Gastrocnemius medialis (tissue), 4 donors: ENCODE data around the gene HOXB2. TPM values are rescaled to one million over a fixed set of nuclear protein-coding genes. Genes with fewer than 3 reads are reported as not detected.

Experiments used
- ATAC-seq, 2 donors: fragments of 150-250 bp; one replicate each; pipeline ENCODE4 v1.9.1; 2016
- DNase-seq, 2 donors: peaks; one replicate each; pipeline ENCODE4 v3.0.0-alpha.2; 2019
- H3K27ac ChIP-seq, 4 donors: fragments of 200-600 bp; sonication (generic); 1 replicate in 1 of 4; 2 replicates in 3 of 4; pipeline ENCODE4 v1.5.1; 2016 to 2018; ENCODE audit warnings: mild to moderate bottlenecking in 2 of 4, moderate library complexity in 1 of 4
- H3K27me3 ChIP-seq, 3 donors: fragments of 200-600 bp; sonication (generic) in 2 of 3; 1 replicate in 1 of 3; 2 replicates in 2 of 3; pipeline versions ENCODE4 v1.5.1 to v1.6.0; 2016 to 2019; ENCODE audit warnings: mild to moderate bottlenecking in 1 of 3, moderate library complexity in 1 of 3
- H3K36me3 ChIP-seq, 2 donors: fragments of 200-600 bp; sonication (generic) in 1 of 2; one replicate each; pipeline ENCODE4 v1.5.1; 2017 to 2018
- H3K4me1 ChIP-seq, 2 donors: fragments of 200-600 bp; sonication (generic) in 1 of 2; one replicate each; pipeline ENCODE4 v1.5.1; 2016 to 2017; ENCODE audit warnings: mild to moderate bottlenecking in 2 of 2
- H3K4me3 ChIP-seq, 4 donors: fragments of 200-600 bp; sonication (generic) in 3 of 4; 1 replicate in 1 of 4; 2 replicates in 3 of 4; pipeline ENCODE4 v1.5.1; 2016 to 2019; ENCODE audit warnings: mild to moderate bottlenecking in 2 of 4
- H3K9me3 ChIP-seq, 3 donors: fragments of 200-600 bp; sonication (generic) in 2 of 3; 1 replicate in 1 of 3; 2 replicates in 2 of 3; pipeline ENCODE4 v1.5.1; 2016 to 2019
- CTCF ChIP-seq, 5 experiments: fragments of 450-650 bp in 3 of 5; fragments of 200-600 bp in 2 of 5; sonication (generic) in 2 of 5; IDR thresholded peaks in 4 of 5; conservative IDR thresholded peaks in 1 of 5; 1 replicate in 4 of 5; 2 replicates in 1 of 5; pipeline ENCODE4 v1.5.1; 2016 to 2019; ENCODE audit warnings: antibody characterized with exemption in 5 of 5, mild to moderate bottlenecking in 3 of 5, moderate library complexity in 3 of 5
- POLR2A ChIP-seq, 2 donors: fragments of 450-650 bp; IDR thresholded peaks; one replicate each; pipeline ENCODE4 v1.6.1; 2017; ENCODE audit warnings: antibody characterized with exemption in 2 of 2, mild to moderate bottlenecking in 2 of 2, moderate library complexity in 2 of 2
- in situ Hi-C, 4 donors: fragments of 200-750 bp; cut with MboI; loops; one replicate each; pipeline versions ENCODE4 v1.15.0 to v1.8.0; 2017; ENCODE audit warnings: low sequenced_read_pairs in 4 of 4
- intact Hi-C: fragments of 100-400 bp; cut with DNase I; formaldehyde crosslinking; loops from one replicate; pipeline ENCODE4 v1.15.1; 2023; ENCODE audit warnings: low total_unique reads
- total RNA-seq, 4 donors: library from RNA; depleted of rRNA; stranded (reverse); fragments of >200 nt; gene quantifications; one replicate each; pipeline versions ENCODE4 v1.1.0 to v1.2.3, GENCODE V29; 2016

Gene HOXB2
- total RNA-seq, 4 donors from 2014 or later: 4.1 to 22.1 (median 10.4) TPM

DNA sequence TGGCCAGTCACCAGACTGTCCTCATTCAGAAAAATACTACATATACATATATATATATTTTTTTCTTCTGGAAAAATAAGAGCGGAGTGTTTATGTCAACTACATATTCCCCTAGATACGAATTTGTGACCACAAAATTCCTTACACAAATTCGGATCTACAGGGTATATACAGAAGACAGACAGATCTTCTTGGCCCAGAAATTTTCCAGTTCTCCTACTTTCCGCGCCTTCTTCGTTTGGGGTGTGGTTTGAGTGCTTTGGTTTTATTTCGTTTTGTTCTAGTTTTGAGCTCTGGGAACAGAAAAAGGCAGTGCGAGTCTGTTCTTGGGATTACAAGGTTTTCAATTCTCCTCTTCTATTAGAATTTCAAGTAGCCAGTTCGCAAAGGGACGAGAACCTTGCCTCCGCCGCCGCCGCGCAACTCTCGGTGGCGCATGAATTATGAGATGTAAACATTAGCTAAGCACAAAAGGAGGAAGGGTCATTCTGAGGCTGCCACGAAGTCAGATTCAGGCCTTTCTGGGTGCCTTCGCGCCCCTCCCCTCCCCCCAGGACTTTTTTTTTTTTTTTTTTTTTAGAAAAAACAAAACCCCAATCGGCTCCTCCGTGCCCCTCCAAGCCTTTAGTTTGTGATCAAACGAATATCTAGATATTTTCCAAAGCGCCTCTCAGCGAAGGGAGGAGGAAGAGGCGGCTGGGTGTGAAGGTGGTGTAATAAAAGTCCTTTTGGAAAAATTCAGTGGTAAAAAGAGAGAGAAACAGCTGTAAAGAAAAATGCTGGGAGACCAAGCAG, 35.0 kb upstream of the HOXB2 start:
- no peak for DNase-seq
- no peaks in the 10 kb centered on the region for H3K36me3 ChIP-seq
- H3K4me3 ChIP-seq: peak overlapping the region in 1 of 4 donors; percentile 1
- intact Hi-C loops (loop anchor here (2.0 kb wide), 2 partner anchors 31 to 37 kb away; partner anchors contain the start of gene HOXB7), in situ Hi-C loops (no loop called here)
- peak overlapping the region; percentile 72 to 83 (median 76) for H3K27ac ChIP-seq
- peaks cover 38 to 78% (median 67%) of the 10 kb centered on the region in 3 donors for H3K27me3 ChIP-seq
- ATAC-seq: no peak
- no peak for TF ChIP-seq POLR2A (IDR thresholded peaks at IDR 0.05)
- no peak for TF ChIP-seq CTCF (IDR thresholded peaks at IDR 0.05 in 4 of 5, conservative IDR thresholded peaks at IDR 0.05 in 1 of 5)
- H3K9me3 ChIP-seq: no peaks in the 10 kb centered on the region
- H3K4me1 ChIP-seq: peaks cover 5 to 9% of the 10 kb centered on the region in 2 donors

DNA sequence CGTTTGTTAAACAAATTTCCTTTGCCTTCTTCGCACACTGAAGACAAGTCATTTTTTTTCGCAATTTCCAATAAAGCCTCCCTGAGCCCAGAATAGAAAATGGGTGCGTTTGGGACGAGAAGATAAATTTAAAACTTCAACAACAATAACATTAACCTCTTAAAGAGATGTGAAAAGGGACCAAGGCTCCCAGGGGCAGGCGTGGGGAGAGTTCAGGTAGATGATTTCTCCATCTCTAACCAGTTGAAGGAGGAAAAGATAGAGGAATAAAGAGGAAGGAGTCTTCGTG, 34.5 kb upstream of the HOXB2 start:
- H3K4me3 ChIP-seq: peak overlapping the region in 2 of 4 donors; percentile 65 to 67
- H3K9me3 ChIP-seq: no peaks in the 10 kb centered on the region
- intact Hi-C loops: loop anchor here (2.0 kb wide), 2 partner anchors 31 to 37 kb away; partner anchors contain the start of gene HOXB7
- peaks cover 38 to 80% (median 72%) of the 10 kb centered on the region in 3 donors for H3K27me3 ChIP-seq
- TF ChIP-seq CTCF (IDR thresholded peaks at IDR 0.05 in 4 of 5, conservative IDR thresholded peaks at IDR 0.05 in 1 of 5) (no peak), POLR2A (IDR thresholded peaks at IDR 0.05) (no peak)
- no peaks in the 10 kb centered on the region for H3K36me3 ChIP-seq
- peak overlapping the region; percentile 10 to 83 (median 76) for H3K27ac ChIP-seq
- in situ Hi-C loops: no loop called here
- peaks cover 5% of the 10 kb centered on the region in 2 donors for H3K4me1 ChIP-seq
- no peak for DNase-seq
- no peak for ATAC-seq

DNA sequence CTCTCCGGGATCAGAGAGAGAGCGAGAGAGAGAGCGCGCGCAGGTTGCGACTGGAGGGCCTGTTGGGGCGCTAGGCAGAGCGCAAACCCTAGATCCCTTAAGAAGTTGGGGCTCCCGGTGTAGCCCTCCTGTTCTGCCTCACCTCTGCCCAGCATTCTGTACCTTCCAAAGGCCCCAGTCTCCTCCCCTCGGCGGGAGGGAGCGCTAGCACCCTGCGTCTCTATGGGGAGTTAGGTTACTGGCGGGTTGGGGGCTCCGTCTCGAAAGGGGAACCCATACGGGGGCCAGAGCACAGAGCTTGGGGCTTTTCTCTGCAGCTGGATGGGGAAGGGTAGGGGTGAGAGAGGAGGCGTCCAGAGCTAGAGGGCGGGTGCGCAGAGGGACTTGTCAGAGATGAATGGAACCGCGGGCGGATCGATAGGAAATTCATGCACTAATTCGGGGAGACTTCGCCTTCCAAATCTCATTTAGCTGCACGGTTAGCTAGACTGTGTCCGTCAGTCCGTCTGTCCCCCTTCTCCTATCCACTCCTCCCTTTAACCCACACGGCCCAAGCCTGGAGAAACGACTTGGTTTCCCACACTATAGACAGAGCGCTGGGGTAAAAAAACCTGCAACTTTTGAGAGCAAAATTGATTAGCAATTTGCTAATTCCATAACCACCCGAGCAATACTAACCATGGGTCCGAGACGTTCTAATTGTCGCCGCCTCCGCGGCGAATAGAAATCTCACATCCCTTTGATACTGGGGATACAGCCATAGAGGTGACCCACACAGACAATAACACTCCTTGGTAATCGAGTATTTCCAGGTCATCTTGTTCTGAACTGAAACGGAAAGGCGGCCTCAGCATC, 33.9 kb upstream of the HOXB2 start:
- DNase-seq (no peak), ATAC-seq (peak in 1 of 2 donors; percentile 9)
- Histone ChIP-seq H3K27me3 (peaks cover 36 to 85% (median 72%) of the 10 kb centered on the region in 3 donors), H3K36me3 (no peaks in the 10 kb centered on the region), H3K4me1 (peaks cover 5% of the 10 kb centered on the region in 2 donors), H3K4me3 (peak overlapping the region; percentile 60 to 69 (median 66)), H3K27ac (peak overlapping the region; percentile 72 to 83 (median 76)), H3K9me3 (no peaks in the 10 kb centered on the region)
- intact Hi-C loops (loop anchor here (2.0 kb wide), 2 partner anchors 32 to 36 kb away; partner anchors contain the start of gene HOXB7), in situ Hi-C loops (no loop called here)
- TF ChIP-seq POLR2A (IDR thresholded peaks at IDR 0.05) (no peak), CTCF (IDR thresholded peaks at IDR 0.05 in 4 of 5, conservative IDR thresholded peaks at IDR 0.05 in 1 of 5) (no peak)

GRCh38 chr17:48577946-48578615, 33.2 kb upstream of the HOXB2 start, which contains the start of gene HOXB4:
Gene HOXB4, minus strand, starts transcription at chr17:48578350. Its CDS starts 31 bp downstream, at chr17:48578319.
- DNase-seq: peak; percentile 59 to 64
- Histone ChIP-seq H3K27me3 (peaks cover 30 to 79% (median 77%) of the 10 kb centered on the region in 3 donors), H3K4me3 (peak within 1 kb of the TSS; percentile 60 to 69 (median 66)), H3K36me3 (no peaks in the 10 kb centered on the region), H3K27ac (peak within 1 kb of the TSS; percentile 72 to 83 (median 76)), H3K4me1 (peaks cover 5% of the 10 kb centered on the region in 2 donors), H3K9me3 (no peaks in the 10 kb centered on the region)
- intact Hi-C loops: loop anchor here (2.0 kb wide), 2 partner anchors 33 to 35 kb away; partner anchors contain the start of gene HOXB7
- in situ Hi-C loops: no loop called here
- TF ChIP-seq POLR2A (IDR thresholded peaks at IDR 0.05) (peak; percentile 15 to 36), CTCF (IDR thresholded peaks at IDR 0.05 in 4 of 5, conservative IDR thresholded peaks at IDR 0.05 in 1 of 5) (no peak)
- peak; percentile 78 to 83 for ATAC-seq
